ENCODE results near the gene RBBP8. TPM values are rescaled to one million over a fixed set of nuclear protein-coding genes. Genes with fewer than 3 reads are reported as not detected.
"Not testable (repeated sequence)": the region's sequence is repeated elsewhere in the genome, so short reads cannot be mapped to it uniquely, and the experiment has no call there.

The RBBP8 gene
- 11.0 and 24.6 TPM in 2 replicates for polyA plus RNA-seq (2011; rRNA removed)
- polyA minus RNA-seq (2011; rRNA and poly(A)+ RNA removed) = 5.5 and 5.9 TPM in 2 replicates

DNA sequence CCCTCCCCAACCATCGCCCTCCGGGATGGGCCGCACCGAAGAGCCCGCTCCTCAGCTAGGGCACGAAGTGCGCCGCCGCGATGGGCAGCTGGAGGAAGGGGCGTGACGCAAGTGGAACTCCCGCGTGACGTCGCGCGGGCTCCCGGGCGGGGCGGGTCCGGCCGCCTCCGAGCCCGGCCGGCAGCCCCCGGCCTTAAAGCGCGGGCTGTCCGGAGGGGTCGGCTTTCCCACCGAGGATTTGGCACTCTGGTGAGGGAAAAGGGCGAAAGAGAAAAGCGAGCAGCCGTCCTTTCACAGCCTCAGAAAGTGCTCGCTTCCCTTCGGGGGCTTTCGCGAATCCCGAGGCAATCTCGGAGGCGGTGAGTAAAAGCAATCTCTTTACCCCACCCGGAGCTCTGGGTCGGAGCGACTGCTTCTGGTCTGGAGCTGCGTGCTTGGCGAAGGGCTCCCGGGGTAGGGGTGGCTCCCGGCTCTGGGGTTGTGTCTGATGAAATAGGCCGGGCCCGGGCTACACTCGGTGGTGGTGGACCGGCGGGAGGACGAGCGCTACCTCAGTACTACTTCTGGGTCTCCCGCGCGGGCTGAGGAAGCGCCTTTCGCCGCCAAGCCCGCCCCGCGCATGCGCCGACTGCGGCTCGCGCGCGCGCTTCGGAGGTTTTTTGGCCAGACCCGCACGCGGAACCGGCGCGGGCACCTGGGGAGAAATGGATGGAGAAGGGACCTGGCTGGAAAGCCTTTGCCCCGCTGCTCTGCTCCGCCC is at the start of gene RBBP8:
Gene RBBP8 (plus strand): TSS at position 123 of the 760 bp plus-strand sequence. CDS start 3,524 bp downstream, outside the sequence.
- Histone ChIP-seq H3K36me3 (ENCODE audit: control insufficient read depth, insufficient read depth, low read length) (no peaks in the 10 kb centered on the region), H3K27me3 (ENCODE audit: control insufficient read depth, insufficient read depth, low read length) (no peaks in the 10 kb centered on the region), H3K4me3 (ENCODE audit: low read depth, low read length) (peak within 1 kb of the TSS; percentile 89)
- CTCF ChIA-PET = interaction anchor here (0.6 to 1.9 kb wide), 7 partner anchors 8 to 119 kb away, joined by 3 to 9 read pairs (median 3); no protein-coding TSS in a partner anchor
- POLR2A ChIA-PET = interaction anchor here (0.6 to 0.9 kb wide), 4 partner anchors 85 to 370 kb away, joined by 3 to 12 read pairs (median 4); no protein-coding TSS in a partner anchor
- DNase-seq (ENCODE audit: low read depth) = peak; percentile 16
- TF ChIP-seq, protein P1, sequence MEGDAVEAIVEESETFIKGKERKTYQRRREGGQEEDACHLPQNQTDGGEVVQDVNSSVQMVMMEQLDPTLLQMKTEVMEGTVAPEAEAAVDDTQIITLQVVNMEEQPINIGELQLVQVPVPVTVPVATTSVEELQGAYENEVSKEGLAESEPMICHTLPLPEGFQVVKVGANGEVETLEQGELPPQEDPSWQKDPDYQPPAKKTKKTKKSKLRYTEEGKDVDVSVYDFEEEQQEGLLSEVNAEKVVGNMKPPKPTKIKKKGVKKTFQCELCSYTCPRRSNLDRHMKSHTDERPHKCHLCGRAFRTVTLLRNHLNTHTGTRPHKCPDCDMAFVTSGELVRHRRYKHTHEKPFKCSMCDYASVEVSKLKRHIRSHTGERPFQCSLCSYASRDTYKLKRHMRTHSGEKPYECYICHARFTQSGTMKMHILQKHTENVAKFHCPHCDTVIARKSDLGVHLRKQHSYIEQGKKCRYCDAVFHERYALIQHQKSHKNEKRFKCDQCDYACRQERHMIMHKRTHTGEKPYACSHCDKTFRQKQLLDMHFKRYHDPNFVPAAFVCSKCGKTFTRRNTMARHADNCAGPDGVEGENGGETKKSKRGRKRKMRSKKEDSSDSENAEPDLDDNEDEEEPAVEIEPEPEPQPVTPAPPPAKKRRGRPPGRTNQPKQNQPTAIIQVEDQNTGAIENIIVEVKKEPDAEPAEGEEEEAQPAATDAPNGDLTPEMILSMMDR (IDR thresholded peaks at IDR 0.05; ENCODE audit: insufficient read depth, low read depth, low read length) = no peak

DNA sequence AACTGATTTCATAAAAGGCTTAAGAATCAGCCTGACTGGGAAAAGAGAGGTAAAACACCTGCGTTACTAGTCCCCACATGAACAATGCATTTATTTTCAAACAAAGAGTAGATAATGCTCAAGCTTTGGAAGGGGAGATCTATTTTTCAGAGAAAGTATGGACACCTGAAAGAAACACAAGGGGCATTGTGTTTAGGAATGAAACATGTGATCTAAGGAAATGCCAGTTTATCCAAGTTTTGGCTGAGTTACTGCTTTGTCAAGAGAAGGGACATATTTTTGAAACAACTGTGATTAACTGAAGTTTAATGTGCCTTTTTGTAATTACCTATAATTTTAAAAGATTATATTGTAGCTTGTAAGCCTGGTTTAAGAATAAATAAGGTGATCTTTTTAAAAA is 49.3 kb upstream of the RBBP8 start:
- H3K27me3 ChIP-seq (ENCODE audit: control insufficient read depth, insufficient read depth, low read length) = no peaks in the 10 kb centered on the region
- POLR2A ChIA-PET = no interaction called here
- H3K4me3 ChIP-seq (ENCODE audit: low read depth, low read length) = no peak overlapping the region
- TF ChIP-seq, protein P1 (IDR thresholded peaks at IDR 0.05; ENCODE audit: insufficient read depth, low read depth, low read length) = no peak
- no peak for DNase-seq (ENCODE audit: low read depth)
- CTCF ChIA-PET = no interaction called here
- no peaks in the 10 kb centered on the region for H3K36me3 ChIP-seq (ENCODE audit: control insufficient read depth, insufficient read depth, low read length)

DNA sequence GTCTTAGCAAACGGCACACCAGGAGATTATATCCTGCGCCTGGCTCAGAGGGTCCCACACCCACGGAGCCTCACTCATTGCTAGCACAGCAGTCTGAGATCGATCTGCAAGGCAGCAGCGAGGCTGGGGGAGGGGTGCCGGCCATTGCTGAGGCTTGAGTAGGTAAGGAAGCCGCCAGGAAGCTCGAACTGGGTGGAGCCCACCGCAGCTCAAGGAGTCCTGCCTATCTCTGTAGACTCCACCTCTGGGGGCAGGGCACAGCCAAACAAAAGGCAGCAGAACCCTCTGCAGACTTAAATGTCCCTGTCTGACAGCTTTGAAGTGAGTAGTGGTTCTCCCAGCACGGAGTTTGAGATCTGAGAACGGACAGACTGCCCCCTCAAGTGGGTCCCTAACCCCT is 47.4 kb upstream of the RBBP8 start:
- POLR2A ChIA-PET; DNase-seq (ENCODE audit: low read depth); H3K27me3 ChIP-seq (ENCODE audit: control insufficient read depth, insufficient read depth, low read length); H3K36me3 ChIP-seq (ENCODE audit: control insufficient read depth, insufficient read depth, low read length); H3K4me3 ChIP-seq (ENCODE audit: low read depth, low read length): not testable (repeated sequence)
- CTCF ChIA-PET = interaction anchor here (1.1 kb wide), 1 partner anchor 17 kb away, joined by 3 read pairs; no protein-coding TSS in a partner anchor

DNA sequence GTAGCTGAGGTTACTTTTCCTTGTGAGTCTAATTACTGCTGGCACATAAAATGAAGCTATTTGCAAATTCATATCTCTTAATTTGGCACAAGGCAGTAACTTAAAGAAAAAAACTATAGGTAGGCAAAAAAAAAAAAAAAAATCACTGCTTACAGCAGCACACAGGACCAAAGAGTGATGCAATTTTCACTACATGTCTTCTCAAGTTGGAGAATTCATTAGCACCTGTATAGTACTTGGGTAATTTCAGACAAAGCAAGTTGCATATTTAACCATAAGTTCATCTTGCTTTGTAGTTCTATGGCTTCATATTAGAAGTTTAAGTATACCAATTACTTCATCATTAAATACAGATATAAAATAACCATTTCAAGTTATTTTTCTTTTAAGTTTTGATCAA is 33.7 kb upstream of the RBBP8 start:
- TF ChIP-seq, protein P1 (IDR thresholded peaks at IDR 0.05; ENCODE audit: insufficient read depth, low read depth, low read length) = no peak
- DNase-seq (ENCODE audit: low read depth) = no peak
- ChIA-PET CTCF (no interaction called here), POLR2A (no interaction called here)
- H3K27me3 ChIP-seq (ENCODE audit: control insufficient read depth, insufficient read depth, low read length) = no peaks in the 10 kb centered on the region
- H3K4me3 ChIP-seq (ENCODE audit: low read depth, low read length) = no peak overlapping the region
- no peaks in the 10 kb centered on the region for H3K36me3 ChIP-seq (ENCODE audit: control insufficient read depth, insufficient read depth, low read length)

DNA sequence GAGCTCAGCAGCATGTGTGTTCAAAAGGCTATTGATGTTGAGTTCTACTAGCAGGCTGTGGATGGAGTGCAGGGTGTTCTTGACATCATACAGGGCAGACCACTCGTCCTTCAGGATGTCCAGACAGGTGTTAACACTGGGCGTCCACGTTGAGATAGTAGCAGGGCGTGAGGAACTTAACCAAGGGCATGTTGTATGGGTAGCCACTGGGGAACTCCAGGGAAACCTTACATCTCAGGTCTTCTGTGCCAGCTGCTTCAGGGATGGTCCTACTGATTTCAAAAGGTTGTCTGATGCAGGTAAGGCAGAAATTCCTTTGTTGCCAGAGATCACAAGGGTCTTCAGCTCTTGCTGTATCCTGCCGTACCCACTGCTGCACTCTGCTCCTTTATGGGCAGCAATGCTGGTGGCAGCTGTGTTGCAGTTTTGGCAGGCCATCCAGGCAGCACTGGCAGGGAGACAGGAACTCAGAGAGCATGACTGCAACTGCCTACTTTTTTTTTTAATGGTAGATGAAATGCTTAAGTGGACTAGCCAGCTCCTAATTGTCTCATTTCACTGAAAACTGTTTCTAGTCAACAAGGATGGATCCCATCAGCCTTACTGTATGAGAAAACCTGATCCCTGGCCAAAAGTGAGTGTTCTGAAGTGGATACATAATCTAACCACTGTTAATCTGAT is 32.4 kb upstream of the RBBP8 start:
- ChIA-PET POLR2A (no interaction called here), CTCF (interaction anchor here (0.6 to 0.8 kb wide), 5 partner anchors 13 to 249 kb away, joined by 3 read pairs; no protein-coding TSS in a partner anchor)
- H3K4me3 ChIP-seq (ENCODE audit: low read depth, low read length) = no peak overlapping the region
- no peak for DNase-seq (ENCODE audit: low read depth)
- no peaks in the 10 kb centered on the region for H3K36me3 ChIP-seq (ENCODE audit: control insufficient read depth, insufficient read depth, low read length)
- TF ChIP-seq, protein P1 (IDR thresholded peaks at IDR 0.05; ENCODE audit: insufficient read depth, low read depth, low read length) = no peak
- no peaks in the 10 kb centered on the region for H3K27me3 ChIP-seq (ENCODE audit: control insufficient read depth, insufficient read depth, low read length)
